Mesendoderm (in vitro differentiated cells): ENCODE data around the gene SMC6.

Source experiments
- DNase-seq: peaks from one replicate; pipeline ENCODE4 v3.0.0; 2013
- H2AK5ac ChIP-seq: 2 replicates; pipeline ENCODE4 v1.6.1; 2013; ENCODE audit warnings: low read length, inconsistent platforms
- H2BK120ac ChIP-seq: 2 replicates; pipeline ENCODE4 v1.6.1; 2013; ENCODE audit warnings: low read depth, mild to moderate bottlenecking, low read length, moderate library complexity, mixed read lengths
- H2BK15ac ChIP-seq: replicated peaks from 2 replicates; pipeline ENCODE4 v1.6.1; 2013; ENCODE audit warnings: low read depth, mild to moderate bottlenecking, moderate library complexity
- H2BK5ac ChIP-seq: 2 replicates; pipeline ENCODE4 v1.6.1; 2013; ENCODE audit warnings: low read length, inconsistent platforms
- H3K18ac ChIP-seq: 2 replicates; pipeline ENCODE4 v1.6.1; 2013; ENCODE audit warnings: mild to moderate bottlenecking, low read length, mixed read lengths
- H3K23ac ChIP-seq: one replicate; pipeline ENCODE4 v1.6.1; 2013; ENCODE audit warnings: low read length
- H3K27ac ChIP-seq: 2 replicates; pipeline ENCODE4 v1.5.1; 2013; ENCODE audit warnings: low read depth, mild to moderate bottlenecking, inconsistent platforms, low read length, moderate library complexity
- H3K27me3 ChIP-seq: 2 replicates; pipeline ENCODE4 v1.6.1; 2013; ENCODE audit warnings: low read length, control low read depth, mild to moderate bottlenecking, inconsistent platforms; ENCODE audit not compliant: insufficient read depth, poor library complexity
- H3K36me3 ChIP-seq: 2 replicates; pipeline ENCODE4 v1.6.1; 2013; ENCODE audit warnings: low read length, inconsistent platforms; ENCODE audit not compliant: control insufficient read depth, insufficient read depth
- H3K4ac ChIP-seq: one replicate; pipeline ENCODE4 v1.6.1; 2013; ENCODE audit warnings: low read depth, mild to moderate bottlenecking, low read length, moderate library complexity
- H3K4me1 ChIP-seq: 2 replicates; pipeline ENCODE4 v1.6.1; 2013; ENCODE audit warnings: low read depth, low read length, inconsistent platforms; ENCODE audit not compliant: control insufficient read depth
- H3K4me2 ChIP-seq: 2 replicates; pipeline ENCODE4 v1.6.1; 2013; ENCODE audit warnings: low read length
- H3K4me3 ChIP-seq: 2 replicates; pipeline ENCODE4 v1.5.1; 2013; ENCODE audit warnings: mild to moderate bottlenecking, low read length
- H3K56ac ChIP-seq: one replicate; pipeline ENCODE4 v1.6.1; 2013; ENCODE audit warnings: low read length
- H3K79me1 ChIP-seq: 2 replicates; pipeline ENCODE4 v1.6.1; 2013; ENCODE audit warnings: low read length, inconsistent platforms
- H3K79me2 ChIP-seq: 2 replicates; pipeline ENCODE4 v1.6.1; 2013; ENCODE audit warnings: mild to moderate bottlenecking, low read length; ENCODE audit not compliant: control insufficient read depth, insufficient read depth
- H3K9ac ChIP-seq: 2 replicates; pipeline ENCODE4 v1.6.1; 2013; ENCODE audit warnings: low read length, inconsistent platforms
- H4K5ac ChIP-seq: one replicate; pipeline ENCODE4 v1.6.1; 2013; ENCODE audit warnings: low read length
- H4K8ac ChIP-seq: one replicate; pipeline ENCODE4 v1.6.1; 2013; ENCODE audit warnings: low read depth, mild to moderate bottlenecking, control low read depth, low read length, moderate library complexity
- WGBS: extraction: QIAGEN DNeasy Blood & Tissue Kit; methylation state at CpG from one replicate; pipeline ENCODE4 v1.1.7; 2013; ENCODE audit warnings: low lambda C conversion rate, missing lambda C conversion rate; ENCODE audit not compliant: insufficient coverage; ENCODE audit errors: extremely low coverage; 5-methylcytosine and 5-hydroxymethylcytosine counted together

The SMC6 gene

DNA sequence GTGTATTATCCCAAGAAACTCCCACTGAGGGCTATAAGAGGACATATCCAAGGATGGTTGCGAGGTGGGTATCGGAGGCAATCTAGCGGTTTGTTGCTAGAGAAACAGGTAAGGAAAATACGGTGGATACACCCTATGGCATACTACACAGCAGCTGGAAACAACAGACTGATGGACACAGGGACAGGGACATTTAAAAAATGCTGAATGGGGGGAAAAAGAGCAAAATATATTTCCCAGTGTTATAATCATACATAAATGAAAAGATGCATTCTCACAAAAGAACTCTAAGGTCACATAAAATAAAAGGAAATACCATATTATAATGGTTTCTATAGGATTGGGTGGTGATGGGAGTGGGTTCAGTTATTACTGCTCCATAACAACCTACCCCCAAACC, 95.9 kb downstream of the SMC6 start:
- H3K9ac ChIP-seq = no peak overlapping the region
- no peak overlapping the region for H2BK120ac ChIP-seq
- H3K18ac ChIP-seq = no peak overlapping the region
- no peaks in the 10 kb centered on the region for H3K27me3 ChIP-seq
- H3K79me1 ChIP-seq = no peaks in the 10 kb centered on the region
- H3K4ac ChIP-seq = no peak overlapping the region
- no peaks in the 10 kb centered on the region for H3K79me2 ChIP-seq
- no peak overlapping the region for H3K4me2 ChIP-seq
- H3K27ac ChIP-seq = no peak overlapping the region
- H3K4me1 ChIP-seq = no peaks in the 10 kb centered on the region
- WGBS = no CpG with 5 or more reads among the region's 4 CpGs
- no peak for DNase-seq
- no peaks in the 10 kb centered on the region for H3K36me3 ChIP-seq
- no peak overlapping the region for H4K5ac ChIP-seq
- no peak overlapping the region for H2BK15ac ChIP-seq
- no peak overlapping the region for H3K4me3 ChIP-seq
- H4K8ac ChIP-seq = no peak overlapping the region
- H3K56ac ChIP-seq = no peak overlapping the region
- H2AK5ac ChIP-seq = no peak overlapping the region
- no peak overlapping the region for H2BK5ac ChIP-seq
- no peak overlapping the region for H3K23ac ChIP-seq

DNA sequence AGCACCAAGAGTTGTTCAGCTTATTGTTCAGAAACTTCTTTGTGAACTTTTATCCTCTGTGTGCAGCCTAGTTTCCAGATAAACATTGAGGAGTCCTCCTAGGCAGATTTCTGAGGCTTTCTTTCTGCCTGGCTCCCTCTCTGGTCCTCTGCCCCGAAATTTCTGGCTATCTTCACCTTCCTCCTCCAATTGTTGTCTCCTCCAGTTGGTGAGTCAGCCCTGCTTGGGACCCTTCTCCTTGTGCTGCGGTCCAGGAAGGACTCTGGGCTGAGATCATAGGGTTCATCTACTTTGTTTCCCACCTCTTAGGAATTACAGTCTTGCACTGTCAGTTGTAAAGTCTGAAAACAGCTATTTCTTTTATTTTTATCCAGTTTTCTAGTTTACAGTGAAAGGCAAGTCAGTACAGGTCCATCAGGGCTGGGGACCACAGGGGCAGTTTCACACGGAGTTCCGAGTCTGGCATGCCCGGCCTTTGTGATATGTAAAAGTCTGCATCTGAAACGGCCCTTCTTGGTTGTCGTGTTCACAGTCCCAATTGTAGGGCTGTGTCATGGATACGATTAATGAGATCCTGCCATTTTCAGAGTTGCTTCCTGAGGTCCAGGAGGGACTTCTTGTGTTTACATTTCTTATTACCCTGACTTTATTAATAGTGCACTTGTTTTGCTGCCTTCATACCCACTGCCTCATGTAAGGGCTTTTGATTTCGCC, 100.8 kb downstream of the SMC6 start:
- no peak overlapping the region for H4K8ac ChIP-seq
- no peaks in the 10 kb centered on the region for H3K79me1 ChIP-seq
- no peak overlapping the region for H3K9ac ChIP-seq
- H4K5ac ChIP-seq = no peak overlapping the region
- no peak overlapping the region for H3K4me3 ChIP-seq
- no peak overlapping the region for H2BK5ac ChIP-seq
- H3K4ac ChIP-seq = no peak overlapping the region
- no peak overlapping the region for H3K18ac ChIP-seq
- H3K36me3 ChIP-seq = no peaks in the 10 kb centered on the region
- no peak for DNase-seq
- no peak overlapping the region for H3K27ac ChIP-seq
- H2AK5ac ChIP-seq = no peak overlapping the region
- no peak overlapping the region for H3K23ac ChIP-seq
- H3K4me1 ChIP-seq = no peaks in the 10 kb centered on the region
- H3K79me2 ChIP-seq = no peaks in the 10 kb centered on the region
- no peaks in the 10 kb centered on the region for H3K27me3 ChIP-seq
- no peak overlapping the region for H3K56ac ChIP-seq
- no peak overlapping the region for H3K4me2 ChIP-seq
- no peak overlapping the region for H2BK15ac ChIP-seq
- no peak overlapping the region for H2BK120ac ChIP-seq
- no CpG with 5 or more reads among the region's 9 CpGs for WGBS

DNA sequence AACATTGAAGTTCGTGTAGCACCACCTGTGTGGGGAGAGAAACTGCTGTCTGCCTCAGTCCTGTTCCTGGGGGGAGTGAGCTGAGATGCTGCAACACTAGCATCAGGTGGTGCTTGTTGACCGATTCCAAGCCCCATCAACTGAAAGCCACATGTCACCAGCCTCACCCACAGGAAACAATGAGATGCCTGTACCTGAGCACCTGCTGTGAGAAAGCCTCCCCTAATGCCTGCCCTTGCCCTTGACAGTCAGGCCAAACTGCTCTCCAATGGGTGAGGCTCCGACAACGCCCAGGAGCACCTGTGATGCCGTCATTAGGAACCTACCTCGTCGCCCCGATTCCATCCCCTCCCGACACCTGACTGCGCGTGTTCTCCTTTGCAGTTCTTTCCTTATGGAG, 104.6 kb downstream of the SMC6 start:
- Histone ChIP-seq H3K4me1 (no peaks in the 10 kb centered on the region), H3K4ac (no peak overlapping the region), H4K8ac (no peak overlapping the region), H3K79me2 (no peaks in the 10 kb centered on the region), H4K5ac (no peak overlapping the region), H2BK15ac (no peak overlapping the region), H3K27ac (no peak overlapping the region), H3K4me3 (no peak overlapping the region), H3K27me3 (no peaks in the 10 kb centered on the region), H3K4me2 (no peak overlapping the region), H3K9ac (no peak overlapping the region), H3K36me3 (no peaks in the 10 kb centered on the region), H3K23ac (no peak overlapping the region), H3K56ac (no peak overlapping the region), H3K79me1 (no peaks in the 10 kb centered on the region), H2BK5ac (no peak overlapping the region), H3K18ac (no peak overlapping the region), H2AK5ac (no peak overlapping the region), H2BK120ac (no peak overlapping the region)
- no CpG with 5 or more reads among the region's 11 CpGs for WGBS
- no peak for DNase-seq

- Histone ChIP-seq H3K27me3 (no peaks in the 10 kb centered on the region), H4K8ac (no peak overlapping the region), H3K9ac (no peak overlapping the region), H3K27ac (no peak overlapping the region), H2BK5ac (no peak overlapping the region), H3K23ac (no peak overlapping the region), H3K79me1 (no peaks in the 10 kb centered on the region), H3K79me2 (no peaks in the 10 kb centered on the region), H3K4me3 (no peak overlapping the region), H3K36me3 (no peaks in the 10 kb centered on the region), H3K4me2 (no peak overlapping the region), H2AK5ac (no peak overlapping the region), H2BK120ac (no peak overlapping the region), H3K4ac (no peak overlapping the region), H3K18ac (no peak overlapping the region), H2BK15ac (no peak overlapping the region), H3K4me1 (no peaks in the 10 kb centered on the region), H4K5ac (no peak overlapping the region), H3K56ac (no peak overlapping the region)
- no CpG with 5 or more reads among the region's 1 CpG for WGBS
- no peak for DNase-seq
Measured at GRCh38 chr2:17648581-17648980, 105.0 kb downstream of the SMC6 start.

GRCh38 chr2:17646838-17647701, 106.5 kb downstream of the SMC6 start:
- WGBS = no CpG with 5 or more reads among the region's 5 CpGs
- Histone ChIP-seq H3K4me1 (no peaks in the 10 kb centered on the region), H3K4me3 (no peak overlapping the region), H3K27ac (no peak overlapping the region), H3K79me1 (no peaks in the 10 kb centered on the region), H3K79me2 (no peaks in the 10 kb centered on the region), H3K27me3 (no peaks in the 10 kb centered on the region), H3K4ac (no peak overlapping the region), H3K56ac (no peak overlapping the region), H2BK15ac (no peak overlapping the region), H3K36me3 (no peaks in the 10 kb centered on the region), H4K8ac (no peak overlapping the region), H2BK120ac (no peak overlapping the region), H2AK5ac (no peak overlapping the region), H3K23ac (no peak overlapping the region), H3K9ac (no peak overlapping the region), H3K4me2 (no peak overlapping the region), H4K5ac (no peak overlapping the region), H2BK5ac (no peak overlapping the region), H3K18ac (no peak overlapping the region)
- DNase-seq = no peak
